ENCODE data around the gene DNASE2B.

Gene DNASE2B

DNA sequence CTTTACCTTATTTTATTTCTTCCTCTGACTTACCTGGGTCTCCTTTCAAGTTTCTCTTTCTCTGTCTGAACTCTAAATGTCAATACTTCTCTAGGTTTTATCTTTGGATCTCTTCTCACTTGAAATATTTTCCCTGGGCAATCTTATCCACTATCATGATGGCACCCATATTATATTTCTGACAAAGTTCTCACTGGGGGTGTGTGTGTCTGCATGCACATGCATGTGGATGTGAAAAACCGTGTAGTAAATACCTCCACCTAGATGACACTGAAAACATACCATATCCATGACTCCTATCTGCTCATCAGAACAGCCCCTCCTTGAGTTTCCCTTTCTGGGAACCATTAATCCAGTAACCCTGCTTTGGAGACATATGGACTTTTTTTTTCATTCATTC lies 30.9 kb downstream of the DNASE2B start:
- H2BK5ac ChIP-seq (ENCODE audit: low read depth, low read length, poor library complexity, severe bottlenecking): no peak overlapping the region
- peaks cover 1% of the 10 kb centered on the region for H3K4me1 ChIP-seq (ENCODE audit: control insufficient read depth, insufficient read depth, low read depth, low read length)
- no peak overlapping the region for H3K4me3 ChIP-seq (ENCODE audit: insufficient read depth in 1 of 2, low read depth in 1 of 2, low read length in 2 of 2)
- H4K91ac ChIP-seq (ENCODE audit: low read length): no peak overlapping the region
- H3K27me3 ChIP-seq (ENCODE audit: control insufficient read depth in 1 of 2, insufficient read depth in 1 of 2, low read length in 2 of 2): no peaks in the 10 kb centered on the region
- H3K9me3 ChIP-seq (ENCODE audit: control insufficient read depth, low read length): no peaks in the 10 kb centered on the region
- H3K18ac ChIP-seq (ENCODE audit: low read depth in 1 of 2, low read length in 2 of 2): no peak overlapping the region
- no peak overlapping the region for H3K4me2 ChIP-seq (ENCODE audit: low read length, poor library complexity, severe bottlenecking)
- H4K8ac ChIP-seq (ENCODE audit: low read length): no peak overlapping the region
- no peak overlapping the region for H3K23ac ChIP-seq (ENCODE audit: low read length in 2 of 2)
- H2AK5ac ChIP-seq (ENCODE audit: low read length, severe bottlenecking): no peak overlapping the region
- no peak overlapping the region for H3K9ac ChIP-seq (ENCODE audit: low read length)
- no peak for DNase-seq
- H2AFZ ChIP-seq (ENCODE audit: low read depth, low read length): no peak overlapping the region
- WGBS: 82% methylated on average over 1 of the region's 1 CpG
- H2BK15ac ChIP-seq (ENCODE audit: low read depth, poor library complexity, severe bottlenecking): no peak overlapping the region
- no peaks in the 10 kb centered on the region for H3K36me3 ChIP-seq (ENCODE audit: control insufficient read depth in 1 of 2, insufficient read depth in 2 of 2, low read depth in 1 of 2, low read length in 2 of 2)
- no peak overlapping the region for H3K27ac ChIP-seq (ENCODE audit: low read length, poor library complexity, severe bottlenecking)
- H3K4ac ChIP-seq (ENCODE audit: low read depth in 1 of 2, low read length in 2 of 2): no peak overlapping the region
- H3K79me1 ChIP-seq (replicated peaks; ENCODE audit: low read length, poor library complexity, severe bottlenecking): no peaks in the 10 kb centered on the region
- H2BK120ac ChIP-seq (ENCODE audit: low read depth, low read length): no peak overlapping the region
- no peak overlapping the region for H3K14ac ChIP-seq (ENCODE audit: low read length in 2 of 2)
- no peak overlapping the region for H2BK12ac ChIP-seq (ENCODE audit: low read length in 2 of 2)

DNA sequence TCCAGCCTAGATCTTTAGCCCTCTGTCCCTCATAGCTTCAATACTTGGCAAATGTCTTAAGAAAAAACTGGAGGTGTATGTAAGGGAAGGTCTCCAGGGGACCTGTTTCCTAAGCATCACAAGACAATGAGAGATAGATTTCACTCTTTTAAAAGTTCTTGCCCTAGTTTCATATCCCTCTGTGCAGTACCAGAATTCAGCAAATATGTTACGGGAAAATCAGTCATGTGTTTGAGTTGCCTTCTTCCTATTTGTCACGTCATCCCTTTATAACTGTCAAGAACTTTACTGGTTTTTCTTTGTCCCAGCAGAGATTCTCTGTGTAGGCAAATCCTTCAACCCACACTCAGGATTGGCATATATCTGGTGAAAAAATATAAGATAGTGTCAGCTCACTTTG lies 32.3 kb downstream of the DNASE2B start:
- DNase-seq: no peak
- H2AK5ac ChIP-seq (ENCODE audit: low read length, severe bottlenecking): no peak overlapping the region
- H3K23ac ChIP-seq (ENCODE audit: low read length in 2 of 2): no peak overlapping the region
- no peak overlapping the region for H2BK15ac ChIP-seq (ENCODE audit: low read depth, poor library complexity, severe bottlenecking)
- no peak overlapping the region for H3K4ac ChIP-seq (ENCODE audit: low read depth in 1 of 2, low read length in 2 of 2)
- WGBS: 94% methylated on average over 2 of the region's 2 CpGs
- no peaks in the 10 kb centered on the region for H3K27me3 ChIP-seq (ENCODE audit: control insufficient read depth in 1 of 2, insufficient read depth in 1 of 2, low read length in 2 of 2)
- H3K4me2 ChIP-seq (ENCODE audit: low read length, poor library complexity, severe bottlenecking): no peak overlapping the region
- no peak overlapping the region for H2AFZ ChIP-seq (ENCODE audit: low read depth, low read length)
- no peak overlapping the region for H3K14ac ChIP-seq (ENCODE audit: low read length in 2 of 2)
- H3K36me3 ChIP-seq (ENCODE audit: control insufficient read depth in 1 of 2, insufficient read depth in 2 of 2, low read depth in 1 of 2, low read length in 2 of 2): no peaks in the 10 kb centered on the region
- H3K9me3 ChIP-seq (ENCODE audit: control insufficient read depth, low read length): no peaks in the 10 kb centered on the region
- H3K27ac ChIP-seq (ENCODE audit: low read length, poor library complexity, severe bottlenecking): no peak overlapping the region
- H3K4me1 ChIP-seq (ENCODE audit: control insufficient read depth, insufficient read depth, low read depth, low read length): peaks cover 5% of the 10 kb centered on the region
- H3K18ac ChIP-seq (ENCODE audit: low read depth in 1 of 2, low read length in 2 of 2): no peak overlapping the region
- no peak overlapping the region for H4K8ac ChIP-seq (ENCODE audit: low read length)
- no peak overlapping the region for H2BK5ac ChIP-seq (ENCODE audit: low read depth, low read length, poor library complexity, severe bottlenecking)
- H2BK120ac ChIP-seq (ENCODE audit: low read depth, low read length): no peak overlapping the region
- H3K4me3 ChIP-seq (ENCODE audit: insufficient read depth in 1 of 2, low read depth in 1 of 2, low read length in 2 of 2): no peak overlapping the region
- no peak overlapping the region for H2BK12ac ChIP-seq (ENCODE audit: low read length in 2 of 2)
- H4K91ac ChIP-seq (ENCODE audit: low read length): no peak overlapping the region
- no peaks in the 10 kb centered on the region for H3K79me1 ChIP-seq (replicated peaks; ENCODE audit: low read length, poor library complexity, severe bottlenecking)
- H3K9ac ChIP-seq (ENCODE audit: low read length): no peak overlapping the region

GRCh38 chr1:84433258-84434080 lies 35.2 kb downstream of the DNASE2B start:
- no peak overlapping the region for H2BK5ac ChIP-seq (ENCODE audit: low read depth, low read length, poor library complexity, severe bottlenecking)
- H3K79me1 ChIP-seq (replicated peaks; ENCODE audit: low read length, poor library complexity, severe bottlenecking): no peaks in the 10 kb centered on the region
- H3K23ac ChIP-seq (ENCODE audit: low read length in 2 of 2): no peak overlapping the region
- H3K18ac ChIP-seq (ENCODE audit: low read depth in 1 of 2, low read length in 2 of 2): no peak overlapping the region
- H2BK120ac ChIP-seq (ENCODE audit: low read depth, low read length): no peak overlapping the region
- H3K9ac ChIP-seq (ENCODE audit: low read length): peak overlapping the region; percentile 81
- no peak overlapping the region for H3K4me2 ChIP-seq (ENCODE audit: low read length, poor library complexity, severe bottlenecking)
- no peak overlapping the region for H4K91ac ChIP-seq (ENCODE audit: low read length)
- H2AK5ac ChIP-seq (ENCODE audit: low read length, severe bottlenecking): no peak overlapping the region
- peak; percentile 82 for DNase-seq
- no peak overlapping the region for H3K14ac ChIP-seq (ENCODE audit: low read length in 2 of 2)
- 55% methylated on average over 11 of the region's 11 CpGs for WGBS
- no peak overlapping the region for H2AFZ ChIP-seq (ENCODE audit: low read depth, low read length)
- H2BK12ac ChIP-seq (ENCODE audit: low read length in 2 of 2): no peak overlapping the region
- no peak overlapping the region for H4K8ac ChIP-seq (ENCODE audit: low read length)
- peaks cover 5% of the 10 kb centered on the region for H3K4me1 ChIP-seq (ENCODE audit: control insufficient read depth, insufficient read depth, low read depth, low read length)
- no peaks in the 10 kb centered on the region for H3K9me3 ChIP-seq (ENCODE audit: control insufficient read depth, low read length)
- H3K27me3 ChIP-seq (ENCODE audit: control insufficient read depth in 1 of 2, insufficient read depth in 1 of 2, low read length in 2 of 2): no peaks in the 10 kb centered on the region
- H3K4ac ChIP-seq (ENCODE audit: low read depth in 1 of 2, low read length in 2 of 2): no peak overlapping the region
- peak overlapping the region in 1 of 2 experiments; percentile 34 for H3K4me3 ChIP-seq (ENCODE audit: insufficient read depth in 1 of 2, low read depth in 1 of 2, low read length in 2 of 2)
- H2BK15ac ChIP-seq (ENCODE audit: low read depth, poor library complexity, severe bottlenecking): no peak overlapping the region
- H3K36me3 ChIP-seq (ENCODE audit: control insufficient read depth in 1 of 2, insufficient read depth in 2 of 2, low read depth in 1 of 2, low read length in 2 of 2): no peaks in the 10 kb centered on the region
- H3K27ac ChIP-seq (ENCODE audit: low read length, poor library complexity, severe bottlenecking): no peak overlapping the region

DNA sequence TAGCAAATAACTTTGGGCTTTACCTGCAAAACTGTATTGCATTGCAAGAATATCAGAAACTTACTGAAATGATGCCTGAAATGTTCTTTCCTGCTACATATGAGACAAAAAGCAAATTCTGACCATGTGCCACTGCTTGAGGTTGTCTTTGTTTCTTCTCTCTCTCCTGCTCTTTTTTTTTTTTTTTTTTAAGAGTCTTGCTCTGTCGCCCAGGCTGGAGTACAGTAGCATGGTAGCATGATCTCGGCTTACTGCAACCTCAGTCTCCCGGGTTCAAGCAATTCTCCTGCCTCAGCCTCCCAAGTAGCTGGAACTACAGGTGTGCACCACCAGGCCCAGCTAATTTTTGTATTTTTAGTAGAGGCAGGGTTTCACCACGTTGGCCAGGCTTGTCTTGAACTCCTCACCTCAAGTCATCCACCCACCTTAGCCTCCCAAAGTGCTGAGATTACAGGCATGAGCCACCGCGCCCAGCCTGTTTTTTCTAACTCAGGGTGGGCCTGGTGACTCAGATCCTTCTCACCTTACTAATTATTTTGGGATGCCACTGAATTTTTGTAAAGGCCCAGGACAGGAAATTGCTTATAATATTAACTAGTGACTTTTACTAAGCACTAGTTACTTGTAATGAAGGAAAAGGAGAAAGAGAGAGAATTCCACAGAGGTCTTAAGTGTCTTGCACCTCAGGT lies 35.9 kb downstream of the DNASE2B start:
- no peak for DNase-seq
- Histone ChIP-seq H3K23ac (ENCODE audit: low read length in 2 of 2) (no peak overlapping the region), H2BK5ac (ENCODE audit: low read depth, low read length, poor library complexity, severe bottlenecking) (no peak overlapping the region), H3K4me3 (ENCODE audit: insufficient read depth in 1 of 2, low read depth in 1 of 2, low read length in 2 of 2) (no peak overlapping the region), H3K27ac (ENCODE audit: low read length, poor library complexity, severe bottlenecking) (peak overlapping the region; percentile 34), H2BK120ac (ENCODE audit: low read depth, low read length) (no peak overlapping the region), H2AK5ac (ENCODE audit: low read length, severe bottlenecking) (no peak overlapping the region), H3K4ac (ENCODE audit: low read depth in 1 of 2, low read length in 2 of 2) (no peak overlapping the region), H4K91ac (ENCODE audit: low read length) (no peak overlapping the region), H3K27me3 (ENCODE audit: control insufficient read depth in 1 of 2, insufficient read depth in 1 of 2, low read length in 2 of 2) (no peaks in the 10 kb centered on the region), H3K4me1 (ENCODE audit: control insufficient read depth, insufficient read depth, low read depth, low read length) (peaks cover 5% of the 10 kb centered on the region), H3K4me2 (ENCODE audit: low read length, poor library complexity, severe bottlenecking) (no peak overlapping the region), H2AFZ (ENCODE audit: low read depth, low read length) (no peak overlapping the region), H3K36me3 (ENCODE audit: control insufficient read depth in 1 of 2, insufficient read depth in 2 of 2, low read depth in 1 of 2, low read length in 2 of 2) (no peaks in the 10 kb centered on the region), H3K79me1 (replicated peaks; ENCODE audit: low read length, poor library complexity, severe bottlenecking) (no peaks in the 10 kb centered on the region), H4K8ac (ENCODE audit: low read length) (no peak overlapping the region), H3K9ac (ENCODE audit: low read length) (peak overlapping the region; percentile 49), H2BK12ac (ENCODE audit: low read length in 2 of 2) (no peak overlapping the region), H3K18ac (ENCODE audit: low read depth in 1 of 2, low read length in 2 of 2) (no peak overlapping the region), H3K9me3 (ENCODE audit: control insufficient read depth, low read length) (no peaks in the 10 kb centered on the region), H3K14ac (ENCODE audit: low read length in 2 of 2) (no peak overlapping the region), H2BK15ac (ENCODE audit: low read depth, poor library complexity, severe bottlenecking) (no peak overlapping the region)
- 61% methylated on average over 6 of the region's 6 CpGs for WGBS
